GM12878 (cell line): Measurements from ENCODE around the gene GHITM.

Experiments
- LARP7 ChIP-seq: fragments of 450-650 bp; IDR thresholded peaks from 2 replicates; pipeline ENCODE4 v1.6.1; 2017; ENCODE audit warnings: mild to moderate bottlenecking
- MXI1 ChIP-seq: fragments of 150-350 bp; IDR thresholded peaks from 2 replicates; pipeline ENCODE4 v1.6.1; 2011; ENCODE audit warnings: low read depth, mild to moderate bottlenecking, inconsistent platforms, low read length, improper control_type of control experiment
- POLR2A ChIP-seq: IDR thresholded peaks from 2 replicates; pipeline ENCODE4 v1.6.1; 2011; ENCODE audit warnings: low read depth, mild to moderate bottlenecking, low read length
- POLR2AphosphoS5 ChIP-seq: IDR thresholded peaks from 2 replicates; pipeline ENCODE4 v1.6.1; 2011; ENCODE audit warnings: mild to moderate bottlenecking, low read length, inconsistent platforms
- RFX5 ChIP-seq: IDR thresholded peaks from 2 replicates; pipeline ENCODE4 v1.6.1; 2011; ENCODE audit warnings: low read depth, low read length, improper control_type of control experiment
- STAT1 ChIP-seq: fragments of 450-650 bp; conservative IDR thresholded peaks from 2 replicates; pipeline ENCODE4 v1.6.1; 2014; ENCODE audit warnings: antibody characterized with exemption, mild to moderate bottlenecking
- SUZ12 ChIP-seq: fragments of 200-600 bp; sonication (generic); IDR thresholded peaks from one replicate; pipeline ENCODE4 v1.6.1; 2018; ENCODE audit warnings: antibody characterized with exemption, mild to moderate bottlenecking; ENCODE audit not compliant: unreplicated experiment
- USF2 ChIP-seq: IDR thresholded peaks from 2 replicates; pipeline ENCODE4 v1.6.1; 2011; ENCODE audit warnings: low read depth, low read length, improper control_type of control experiment, borderline replicate concordance
- TF ChIP-seq, protein P1 (sequence below), 3 experiments: IDR thresholded peaks in 2 of 3; conservative IDR thresholded peaks in 1 of 3; 2 replicates each; pipeline ENCODE4 v1.5.1; 2011; ENCODE audit warnings: low read depth in 3 of 3, low read length in 3 of 3, mild to moderate bottlenecking in 3 of 3, control low read depth in 2 of 3, moderate library complexity in 2 of 3, inconsistent platforms in 1 of 3, mixed read lengths in 1 of 3; ENCODE audit not compliant: control insufficient read depth in 2 of 3, insufficient read depth in 1 of 3; ENCODE audit errors: extremely low read depth in 1 of 3
- TF ChIP-seq, protein P2 (sequence below): IDR thresholded peaks from 2 replicates; pipeline ENCODE4 v1.6.1; 2012; ENCODE audit warnings: low read depth, low read length, improper control_type of control experiment

GRCh38 chr10:84185526-84186175, 46.3 kb downstream of the GHITM start:
- TF ChIP-seq MXI1 (no peak), RFX5 (no peak), USF2 (no peak), POLR2AphosphoS5 (no peak), SUZ12 (no peak), POLR2A (no peak), STAT1 (no peak), LARP7 (no peak)
- TF ChIP-seq, protein P1, sequence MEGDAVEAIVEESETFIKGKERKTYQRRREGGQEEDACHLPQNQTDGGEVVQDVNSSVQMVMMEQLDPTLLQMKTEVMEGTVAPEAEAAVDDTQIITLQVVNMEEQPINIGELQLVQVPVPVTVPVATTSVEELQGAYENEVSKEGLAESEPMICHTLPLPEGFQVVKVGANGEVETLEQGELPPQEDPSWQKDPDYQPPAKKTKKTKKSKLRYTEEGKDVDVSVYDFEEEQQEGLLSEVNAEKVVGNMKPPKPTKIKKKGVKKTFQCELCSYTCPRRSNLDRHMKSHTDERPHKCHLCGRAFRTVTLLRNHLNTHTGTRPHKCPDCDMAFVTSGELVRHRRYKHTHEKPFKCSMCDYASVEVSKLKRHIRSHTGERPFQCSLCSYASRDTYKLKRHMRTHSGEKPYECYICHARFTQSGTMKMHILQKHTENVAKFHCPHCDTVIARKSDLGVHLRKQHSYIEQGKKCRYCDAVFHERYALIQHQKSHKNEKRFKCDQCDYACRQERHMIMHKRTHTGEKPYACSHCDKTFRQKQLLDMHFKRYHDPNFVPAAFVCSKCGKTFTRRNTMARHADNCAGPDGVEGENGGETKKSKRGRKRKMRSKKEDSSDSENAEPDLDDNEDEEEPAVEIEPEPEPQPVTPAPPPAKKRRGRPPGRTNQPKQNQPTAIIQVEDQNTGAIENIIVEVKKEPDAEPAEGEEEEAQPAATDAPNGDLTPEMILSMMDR (IDR thresholded peaks at IDR 0.05 in 2 of 3, conservative IDR thresholded peaks at IDR 0.05 in 1 of 3; ENCODE audit: control insufficient read depth in 2 of 3, extremely low read depth in 1 of 3, insufficient read depth in 1 of 3, low read depth in 3 of 3, low read length in 3 of 3) = no peak
- TF ChIP-seq, protein P2, sequence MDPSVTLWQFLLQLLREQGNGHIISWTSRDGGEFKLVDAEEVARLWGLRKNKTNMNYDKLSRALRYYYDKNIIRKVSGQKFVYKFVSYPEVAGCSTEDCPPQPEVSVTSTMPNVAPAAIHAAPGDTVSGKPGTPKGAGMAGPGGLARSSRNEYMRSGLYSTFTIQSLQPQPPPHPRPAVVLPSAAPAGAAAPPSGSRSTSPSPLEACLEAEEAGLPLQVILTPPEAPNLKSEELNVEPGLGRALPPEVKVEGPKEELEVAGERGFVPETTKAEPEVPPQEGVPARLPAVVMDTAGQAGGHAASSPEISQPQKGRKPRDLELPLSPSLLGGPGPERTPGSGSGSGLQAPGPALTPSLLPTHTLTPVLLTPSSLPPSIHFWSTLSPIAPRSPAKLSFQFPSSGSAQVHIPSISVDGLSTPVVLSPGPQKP = no peak
